Measurements from ENCODE around the gene FOXP1. TPM values are rescaled to one million over a fixed set of nuclear protein-coding genes. Genes with fewer than 3 reads are reported as not detected.

FOXP1 gene
- total RNA-seq, 4 donors from 2014 or later, result 86.4 to 107 (median 93.8) TPM

GRCh38 chr3:71330909-71331308, 252.6 kb downstream of the FOXP1 start:
- no peaks in the 10 kb centered on the region for H3K9me3 ChIP-seq

GRCh38 chr3:71330505-71330904, 253.0 kb downstream of the FOXP1 start:
- Histone ChIP-seq H3K9me3 (no peaks in the 10 kb centered on the region), H3K27ac (no peak overlapping the region), H3K27me3 (no peaks in the 10 kb centered on the region), H3K4me1 (peaks cover 0 to 11% (median 0%) of the 10 kb centered on the region in 4 donors), H3K36me3 (peaks cover 0 to 18% (median 0%) of the 10 kb centered on the region in 3 donors), H3K4me3 (no peak overlapping the region)
- WGBS, 2 donors, result 95 to 98% methylated on average over 1 of the region's 1 CpG
- no peak for TF ChIP-seq POLR2A (IDR thresholded peaks at IDR 0.05)
- no peak for TF ChIP-seq EP300 (IDR thresholded peaks at IDR 0.05)
- no peak for TF ChIP-seq CTCF (IDR thresholded peaks at IDR 0.05)
- no peak for DNase-seq (ENCODE audit: low spot score in 2 of 2)

More at GRCh38 chr3:71330909-71331308, 252.6 kb downstream of the FOXP1 start:
- 90 to 95% methylated on average over 10 to 18 of the region's 18 CpGs for WGBS, 2 donors
- TF ChIP-seq EP300 (IDR thresholded peaks at IDR 0.05) (no peak), CTCF (IDR thresholded peaks at IDR 0.05) (no peak), POLR2A (IDR thresholded peaks at IDR 0.05) (no peak)
- Histone ChIP-seq H3K27me3 (no peaks in the 10 kb centered on the region), H3K36me3 (peaks cover 0 to 18% (median 0%) of the 10 kb centered on the region in 3 donors), H3K4me3 (no peak overlapping the region), H3K27ac (no peak overlapping the region), H3K4me1 (peaks cover 0 to 11% (median 0%) of the 10 kb centered on the region in 4 donors)
- no peak for DNase-seq (ENCODE audit: low spot score in 2 of 2)

GRCh38 chr3:71329817-71330216, 253.7 kb downstream of the FOXP1 start:
- TF ChIP-seq POLR2A (IDR thresholded peaks at IDR 0.05), result no peak
- no peak for TF ChIP-seq EP300 (IDR thresholded peaks at IDR 0.05)
- TF ChIP-seq CTCF (IDR thresholded peaks at IDR 0.05), result no peak
- Histone ChIP-seq H3K4me1 (peaks cover 0 to 11% (median 0%) of the 10 kb centered on the region in 4 donors), H3K9me3 (no peaks in the 10 kb centered on the region), H3K36me3 (peaks cover 0 to 18% (median 0%) of the 10 kb centered on the region in 3 donors), H3K27ac (no peak overlapping the region), H3K4me3 (no peak overlapping the region), H3K27me3 (no peaks in the 10 kb centered on the region)
- DNase-seq (ENCODE audit: low spot score in 2 of 2), result no peak
- WGBS, 2 donors, result 94% methylated on average over 1 of the region's 1 CpG

GRCh38 chr3:71328926-71329325, 254.6 kb downstream of the FOXP1 start:
- no peak overlapping the region for H3K27ac ChIP-seq
- H3K27me3 ChIP-seq, result no peaks in the 10 kb centered on the region
- peaks cover 0 to 18% (median 0%) of the 10 kb centered on the region in 3 donors for H3K36me3 ChIP-seq
- 95% methylated on average over 8 of the region's 8 CpGs for WGBS, 2 donors
- TF ChIP-seq CTCF (IDR thresholded peaks at IDR 0.05) (no peak), POLR2A (IDR thresholded peaks at IDR 0.05) (no peak), EP300 (IDR thresholded peaks at IDR 0.05) (no peak)
- H3K4me1 ChIP-seq, result peaks cover 0 to 11% (median 0%) of the 10 kb centered on the region in 4 donors
- no peak for DNase-seq (ENCODE audit: low spot score in 2 of 2)
- no peaks in the 10 kb centered on the region for H3K9me3 ChIP-seq
- H3K4me3 ChIP-seq, result no peak overlapping the region

GRCh38 chr3:71327936-71328335, 255.6 kb downstream of the FOXP1 start:
- TF ChIP-seq EP300 (IDR thresholded peaks at IDR 0.05) (no peak), POLR2A (IDR thresholded peaks at IDR 0.05) (no peak)

More at GRCh38 chr3:71327936-71328335, 255.6 kb downstream of the FOXP1 start:
- no peaks in the 10 kb centered on the region for H3K27me3 ChIP-seq
- peaks cover 0 to 8% (median 0%) of the 10 kb centered on the region in 4 donors for H3K4me1 ChIP-seq
- H3K27ac ChIP-seq, result no peak overlapping the region
- no peak for DNase-seq (ENCODE audit: low spot score in 2 of 2)
- H3K9me3 ChIP-seq, result no peaks in the 10 kb centered on the region
- WGBS, 2 donors, result 79 to 85% methylated on average over 4 of the region's 4 CpGs
- peaks cover 0 to 14% (median 0%) of the 10 kb centered on the region in 3 donors for H3K36me3 ChIP-seq
- H3K4me3 ChIP-seq, result no peak overlapping the region
